Activated B cell treated with CpG ODN at 0.5 μM for 24 hours (primary cell): ENCODE results near the gene CCNE1. TPM values are rescaled to one million over a fixed set of nuclear protein-coding genes. Genes with fewer than 3 reads are reported as not detected.

ENCODE experiments used
- total RNA-seq: library from RNA; stranded (reverse); gene quantifications from 2 replicates; pipeline ENCODE4 v1.2.3, GENCODE V29; 2022

CCNE1 gene
- total RNA-seq, 1 donor from 2014 or later = 4.1 TPM

Other genes starting within 250 kb of the CCNE1 start
- gene POP4, start 205.7 kb upstream of the CCNE1 start, total RNA-seq = 71.7 and 74.5 TPM in 2 replicates
- 5.5 and 5.8 TPM in 2 replicates for gene PLEKHF1, start 146.5 kb upstream of the CCNE1 start, total RNA-seq
- 21.1 and 21.6 TPM in 2 replicates for gene C19orf12, start 96.7 kb upstream of the CCNE1 start, total RNA-seq
- gene URI1, start 130.2 kb downstream of the CCNE1 start, total RNA-seq = 49.8 and 50.6 TPM in 2 replicates